Endothelial cell of umbilical vein (primary cell): Measurements from ENCODE around the gene TGM6. TPM values are rescaled to one million over a fixed set of nuclear protein-coding genes. Genes with fewer than 3 reads are reported as not detected.

Experiments
- BruUV-seq: library from RNA; stranded (reverse); fragments of 400-500 nt; replicated peaks from 2 replicates; lab custom pipeline; 2021; lab: Mats Ljungman, UMichigan
- CTCF ChIA-PET: fragments of 300-600, 350-600 bp; sonication (Branson Sonifier 250); formaldehyde crosslinking; loops from one replicate; lab custom pipeline; 2021; ENCODE audit warnings: antibody characterized with exemption, inconsistent platforms; lab: Charles Lee
- POLR2A ChIA-PET: fragments of 300-600, 350-600 bp; sonication (Branson Sonifier 250); formaldehyde crosslinking; loops from one replicate; lab custom pipeline; 2021; ENCODE audit warnings: antibody characterized with exemption, inconsistent platforms; lab: Charles Lee
- DNase-seq: peaks from one replicate; pipeline ENCODE4 v3.0.0-alpha.2; 2011; ENCODE audit warnings: low read depth, low spot score
- FAIRE-seq: peaks from 2 replicates; lab custom pipeline; 2011; peaks lifted over from hg19 to GRCh38; lab: Jason Lieb, UNC
- H2AFZ ChIP-seq: 2 replicates; pipeline ENCODE4 v1.6.0; 2012; ENCODE audit warnings: low read depth, low read length, control low read depth, inconsistent platforms
- H3K27ac ChIP-seq: 2 replicates; pipeline ENCODE4 v1.5.1; 2011; ENCODE audit warnings: low read depth, mild to moderate bottlenecking, control low read depth, low read length, moderate library complexity; ENCODE audit not compliant: insufficient read depth
- H3K27me3 ChIP-seq, 2 experiments: 2 replicates each; pipeline versions ENCODE4 v1.6.0 to v1.6.1; 2011; ENCODE audit warnings: low read length in 2 of 2, mixed read lengths in 1 of 2; ENCODE audit not compliant: control insufficient read depth in 2 of 2, insufficient read depth in 2 of 2
- H3K36me3 ChIP-seq, 2 experiments: 2 replicates in 1 of 2; 3 replicates in 1 of 2; pipeline ENCODE4 v1.5.1; 2011; ENCODE audit warnings: low read length in 2 of 2, mild to moderate bottlenecking in 1 of 2, moderate library complexity in 1 of 2; ENCODE audit not compliant: control insufficient read depth in 2 of 2, insufficient read depth in 2 of 2; ENCODE audit errors: extremely low read depth in 1 of 2
- H3K4me1 ChIP-seq: 3 replicates; pipeline ENCODE4 v1.5.1; 2011; ENCODE audit warnings: mild to moderate bottlenecking, low read length; ENCODE audit not compliant: control insufficient read depth, insufficient read depth; ENCODE audit errors: extremely low read depth
- H3K4me2 ChIP-seq: 2 replicates; pipeline ENCODE4 v1.6.1; 2011; ENCODE audit warnings: low read length, control low read depth, mixed read lengths; ENCODE audit not compliant: insufficient read depth
- H3K4me3 ChIP-seq, 3 experiments: fragments of 200-600 bp in 1 of 3; sonication (generic), shearing (Covaris generic) in 1 of 3; replicated peaks in 1 of 3; 2 replicates each; pipeline ENCODE4 v1.5.1; 2011 to 2016; ENCODE audit warnings: control low read depth in 3 of 3, low read length in 3 of 3, mild to moderate bottlenecking in 2 of 3, inconsistent platforms in 1 of 3, low read depth in 1 of 3, moderate library complexity in 1 of 3; ENCODE audit not compliant: insufficient read depth in 1 of 3
- H3K79me2 ChIP-seq: 2 replicates; pipeline ENCODE4 v1.6.0; 2012; ENCODE audit warnings: low read length, inconsistent platforms; ENCODE audit not compliant: control insufficient read depth, insufficient read depth
- H3K9ac ChIP-seq: replicated peaks from 2 replicates; pipeline ENCODE3; 2011; ENCODE audit warnings: low read length, control low read depth; ENCODE audit not compliant: insufficient read depth; ENCODE audit errors: extremely low read depth
- H3K9me1 ChIP-seq: replicated peaks from 3 replicates; pipeline ENCODE4 v1.6.0; 2011; ENCODE audit warnings: mild to moderate bottlenecking, low read length; ENCODE audit not compliant: control insufficient read depth, insufficient read depth; ENCODE audit errors: extremely low read depth
- H3K9me3 ChIP-seq: replicated peaks from 2 replicates; pipeline ENCODE4 v1.5.1; 2012; ENCODE audit warnings: low read length, inconsistent platforms; ENCODE audit not compliant: control insufficient read depth, insufficient read depth
- H4K20me1 ChIP-seq: replicated peaks from 2 replicates; pipeline ENCODE3; 2011; ENCODE audit warnings: mild to moderate bottlenecking, low read length; ENCODE audit not compliant: control insufficient read depth, insufficient read depth; ENCODE audit errors: extremely low read depth
- EZH2 ChIP-seq: IDR thresholded peaks from 2 replicates; pipeline ENCODE4 v1.6.1; 2012; ENCODE audit warnings: borderline replicate concordance, low read depth, mild to moderate bottlenecking, moderate library complexity, low read length, inconsistent platforms; ENCODE audit not compliant: severe bottlenecking
- FOS ChIP-seq: IDR thresholded peaks from 2 replicates; pipeline ENCODE4 v1.6.1; 2011; ENCODE audit warnings: mild to moderate bottlenecking, low read length, moderate library complexity, borderline replicate concordance; ENCODE audit not compliant: insufficient read depth
- GATA2 ChIP-seq: IDR thresholded peaks from 2 replicates; pipeline ENCODE4 v1.7.0; 2011; ENCODE audit warnings: low read depth, mild to moderate bottlenecking, moderate library complexity, mixed read lengths, low read length; ENCODE audit not compliant: insufficient read length, insufficient read depth
- JUN ChIP-seq: IDR thresholded peaks from 2 replicates; pipeline ENCODE4 v1.6.1; 2011; ENCODE audit warnings: borderline replicate concordance, low read depth; ENCODE audit not compliant: insufficient read length, insufficient read depth
- MAX ChIP-seq: IDR thresholded peaks from 2 replicates; pipeline ENCODE4 v1.6.1; 2011; ENCODE audit not compliant: insufficient read depth, insufficient read length
- MYC ChIP-seq: IDR thresholded peaks from one replicate; pipeline ENCODE4 v1.6.1; 2011; ENCODE audit warnings: mild to moderate bottlenecking, low read depth, low read length
- POLR2A ChIP-seq: IDR thresholded peaks from 2 replicates; pipeline ENCODE4 v1.6.1; 2012; ENCODE audit warnings: low read depth, mild to moderate bottlenecking, control low read depth, low read length
- POLR2AphosphoS5 ChIP-seq: IDR thresholded peaks from 2 replicates; pipeline ENCODE4 v1.6.1; 2012; ENCODE audit warnings: low read depth, mild to moderate bottlenecking, control low read depth, low read length, moderate library complexity; ENCODE audit not compliant: insufficient read depth
- dilution Hi-C: fragments of 300-500 bp; cut with MboI; formaldehyde crosslinking; loops from one replicate; pipeline ENCODE4 v1.15.0; 2019; ENCODE audit warnings: low sequenced_read_pairs; ENCODE audit not compliant: extremely low pct_ligation_motif_present
- intact Hi-C: fragments of 100-400 bp; cut with micrococcal nuclease; formaldehyde crosslinking; loops from one replicate; pipeline ENCODE4 v1.10.0; 2022
- polyA plus RNA-seq, 4 experiments: library from polyadenylated mRNA; depleted of rRNA in 3 of 4; stranded (reverse) in 3 of 4; unstranded in 1 of 4; fragments of >200 nt; gene quantifications; 2 replicates each; pipeline versions ENCODE4 v1.2.1 to v1.2.3, GENCODE V29; 2011 to 2012; ENCODE audit warnings: missing spikeins in 1 of 4
- total RNA-seq: library from RNA; stranded (reverse); gene quantifications from 2 replicates; pipeline ENCODE4 v1.2.3, GENCODE V29; 2021

Gene TGM6
- total and polyA plus RNA-seq, 2 donors (not counting 3 experiments of a cell fraction or from before 2014, with no cell fraction given): not detected

- no peaks in the 10 kb centered on the region for H3K27me3 ChIP-seq
- no peak for TF ChIP-seq JUN
- TF ChIP-seq POLR2AphosphoS5: no peak
- no peak for TF ChIP-seq FOS
- TF ChIP-seq EZH2: no peak
- H3K9me1 ChIP-seq: no peaks in the 10 kb centered on the region
- H3K9me3 ChIP-seq: no peaks in the 10 kb centered on the region
- CTCF ChIA-PET: interaction anchor here (1.2 kb wide), 1 partner anchor 67 kb away, joined by 3 read pairs; no protein-coding TSS in a partner anchor
- H3K4me1 ChIP-seq: no peaks in the 10 kb centered on the region
- intact Hi-C loops (no loop called here), dilution Hi-C loops (no loop called here)
- no peak overlapping the region for H3K4me3 ChIP-seq
- no peak for DNase-seq
- H2AFZ ChIP-seq: no peak overlapping the region
- no TSS peak for BruUV-seq
- no peak overlapping the region for H3K27ac ChIP-seq
- H4K20me1 ChIP-seq: no peaks in the 10 kb centered on the region
- no peak for FAIRE-seq
- no peak overlapping the region for H3K9ac ChIP-seq
- H3K79me2 ChIP-seq: no peaks in the 10 kb centered on the region
- POLR2A ChIA-PET: no interaction called here
- H3K36me3 ChIP-seq: no peaks in the 10 kb centered on the region
- no peak overlapping the region for H3K4me2 ChIP-seq
Measured at GRCh38 chr20:2385496-2385895, 4.8 kb downstream of the TGM6 start.

- no peaks in the 10 kb centered on the region for H3K9me3 ChIP-seq
- H2AFZ ChIP-seq: no peak overlapping the region
- dilution Hi-C loops: no loop called here
- TF ChIP-seq MYC (no peak), GATA2 (no peak), MAX (no peak), POLR2A (no peak)
- no peaks in the 10 kb centered on the region for H3K27me3 ChIP-seq
- ChIA-PET POLR2A (no interaction called here), CTCF (interaction anchor here (0.7 to 2.9 kb wide), 18 partner anchors 8 to 179 kb away, joined by 3 to 16 read pairs (median 3); no protein-coding TSS in a partner anchor)
- H3K4me1 ChIP-seq: no peaks in the 10 kb centered on the region
- H3K4me2 ChIP-seq: no peak overlapping the region
- H3K9me1 ChIP-seq: no peaks in the 10 kb centered on the region
- H3K36me3 ChIP-seq: no peaks in the 10 kb centered on the region
- FAIRE-seq (no peak), DNase-seq (peak; percentile 8)
- H3K79me2 ChIP-seq: no peaks in the 10 kb centered on the region
- no TSS peak for BruUV-seq
- no peak overlapping the region for H3K27ac ChIP-seq
- intact Hi-C loops: no loop called here
- no peaks in the 10 kb centered on the region for H4K20me1 ChIP-seq
- no peak overlapping the region for H3K9ac ChIP-seq
- H3K4me3 ChIP-seq: no peak overlapping the region
Measured at GRCh38 chr20:2386516-2387179, 5.9 kb downstream of the TGM6 start.
